HEK293T (cell line): ENCODE measurements around the gene DPYSL4.

Source experiments
- CTCF ChIA-PET: fragments of 350-600 bp; formaldehyde crosslinking; extraction: SDS; loops from one replicate; lab custom pipeline; 2021; ENCODE audit warnings: antibody characterized with exemption, inconsistent platforms; lab: Yijun Ruan, JAX
- POLR2A ChIA-PET: fragments of 350-600 bp; formaldehyde crosslinking; extraction: SDS; loops from one replicate; lab custom pipeline; 2020; ENCODE audit warnings: antibody characterized with exemption, inconsistent platforms; lab: Yijun Ruan, JAX
- DNase-seq: peaks from one replicate; pipeline ENCODE4 v3.0.0; 2012; ENCODE audit warnings: mixed read lengths; ENCODE audit errors: extremely low spot score
- ARNT ChIP-seq: fragments of 450-650 bp; IDR thresholded peaks from 2 replicates; pipeline ENCODE4 v1.6.1; 2017; ENCODE audit warnings: mild to moderate bottlenecking
- BHLHE40 ChIP-seq: fragments of 450-650 bp; IDR thresholded peaks from 2 replicates; pipeline ENCODE4 v1.6.1; 2016; ENCODE audit warnings: mild to moderate bottlenecking, moderate library complexity, borderline replicate concordance
- CTBP1 ChIP-seq: fragments of 450-650 bp; IDR thresholded peaks from 2 replicates; pipeline ENCODE4 v1.6.1; 2016; ENCODE audit warnings: borderline replicate concordance
- ELF4 ChIP-seq: fragments of 450-650 bp; IDR thresholded peaks from 2 replicates; pipeline ENCODE4 v1.6.1; 2017; ENCODE audit warnings: antibody characterized with exemption
- FOXA1 ChIP-seq: fragments of 450-650 bp; IDR thresholded peaks from 2 replicates; pipeline ENCODE4 v1.6.1; 2016; ENCODE audit warnings: mild to moderate bottlenecking
- FOXK2 ChIP-seq: fragments of 450-650 bp; IDR thresholded peaks from 2 replicates; pipeline ENCODE4 v1.6.1; 2016; ENCODE audit warnings: mild to moderate bottlenecking
- FOXM1 ChIP-seq: fragments of 450-650 bp; IDR thresholded peaks from 2 replicates; pipeline ENCODE4 v1.6.1; 2017; ENCODE audit warnings: mild to moderate bottlenecking, borderline replicate concordance
- HDGF ChIP-seq: fragments of 450-650 bp; IDR thresholded peaks from 2 replicates; pipeline ENCODE4 v1.6.1; 2017; ENCODE audit warnings: antibody characterized with exemption, borderline replicate concordance
- L3MBTL2 ChIP-seq: fragments of 450-650 bp; conservative IDR thresholded peaks from 2 replicates; pipeline ENCODE4 v1.6.1; 2016; ENCODE audit warnings: mild to moderate bottlenecking
- LEF1 ChIP-seq: fragments of 450-650 bp; IDR thresholded peaks from 2 replicates; pipeline ENCODE4 v1.6.1; 2017; ENCODE audit warnings: mild to moderate bottlenecking, borderline replicate concordance
- NFRKB ChIP-seq: fragments of 450-650 bp; IDR thresholded peaks from 2 replicates; pipeline ENCODE4 v1.6.1; 2016; ENCODE audit warnings: mild to moderate bottlenecking, moderate library complexity
- SP1 ChIP-seq: fragments of 450-650 bp; IDR thresholded peaks from 2 replicates; pipeline ENCODE4 v1.6.1; 2017
- SUZ12 ChIP-seq: fragments of 450-650 bp; IDR thresholded peaks from 2 replicates; pipeline ENCODE4 v1.6.1; 2016; ENCODE audit warnings: mild to moderate bottlenecking
- TARDBP ChIP-seq: fragments of 450-650 bp; IDR thresholded peaks from 2 replicates; pipeline ENCODE4 v1.6.1; 2016
- ZNF384 ChIP-seq: fragments of 450-650 bp; IDR thresholded peaks from 2 replicates; pipeline ENCODE4 v1.6.1; 2016
- TF ChIP-seq, protein P1 (sequence below): fragments of 450-650 bp; IDR thresholded peaks from 2 replicates; pipeline ENCODE4 v1.6.1; 2016

The DPYSL4 gene

DNA sequence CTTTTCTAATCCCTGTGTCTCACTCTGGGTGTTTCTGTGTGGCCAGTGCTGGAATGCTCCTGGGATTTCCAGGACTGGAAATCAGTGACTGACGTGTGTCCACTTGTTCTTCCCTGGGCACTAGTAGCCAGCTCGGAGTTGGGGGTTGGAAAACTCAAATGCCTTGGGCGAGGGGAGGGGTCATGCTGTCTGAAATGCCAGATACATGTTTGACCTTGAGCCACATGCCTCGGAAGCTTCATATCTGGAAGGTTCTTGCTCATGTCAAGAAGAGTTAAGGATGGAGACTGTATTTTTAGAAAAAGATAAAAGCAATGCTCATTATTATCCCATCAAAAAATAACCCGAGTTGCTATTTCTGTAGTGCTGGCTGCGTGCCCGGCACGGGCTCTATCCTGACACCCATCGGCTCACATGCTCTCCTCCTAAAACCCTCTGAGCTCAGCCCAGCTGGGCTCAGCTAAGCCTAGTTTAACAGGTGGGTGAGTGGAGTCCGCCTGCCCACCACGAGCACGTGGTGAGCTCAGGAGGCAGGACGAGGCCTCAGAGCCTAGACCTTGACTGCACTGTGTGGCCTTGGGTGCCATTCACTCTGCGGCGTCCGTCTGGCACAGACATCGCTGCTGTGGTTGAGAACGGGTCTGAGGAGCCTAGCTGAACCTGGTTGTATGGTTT lies 6.4 kb downstream of the DPYSL4 start:
- ChIA-PET POLR2A (no interaction called here), CTCF (no interaction called here)
- DNase-seq = no peak
- TF ChIP-seq ELF4 (no peak), BHLHE40 (no peak), LEF1 (no peak), CTBP1 (no peak), SP1 (no peak), FOXM1 (no peak), ZNF384 (no peak), FOXA1 (no peak), L3MBTL2 (no peak)

DNA sequence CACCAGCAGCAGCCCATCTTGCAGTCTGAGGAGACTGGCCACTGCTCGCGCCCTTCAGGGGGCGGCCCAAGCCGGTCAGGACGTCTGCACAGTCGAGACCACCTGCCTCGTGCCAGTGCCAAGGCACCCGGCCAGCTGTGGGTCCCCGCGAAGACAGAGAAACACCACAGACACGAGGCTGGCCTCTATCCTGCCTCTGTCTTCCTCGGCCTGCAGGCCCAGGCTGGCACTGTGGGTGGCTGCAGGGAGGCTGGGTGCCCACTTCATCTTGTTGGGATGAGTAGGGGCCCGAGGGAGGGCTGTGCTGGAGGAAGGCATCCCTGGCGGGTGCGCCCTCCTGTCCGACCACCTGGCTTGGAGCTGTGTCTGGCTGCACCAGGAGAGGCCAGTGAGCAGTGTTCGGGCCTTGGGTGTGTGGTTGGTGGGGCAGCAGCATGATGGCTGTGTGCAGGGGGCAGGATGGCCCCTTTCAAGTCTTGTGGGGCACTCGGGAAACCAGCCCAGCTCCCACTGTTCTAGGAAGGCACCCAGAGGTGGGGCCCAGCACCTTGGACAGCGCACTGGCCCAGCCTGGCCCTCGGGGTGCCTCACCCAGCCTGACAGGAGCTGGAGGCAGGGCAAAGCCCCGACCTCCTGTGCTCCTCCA lies 7.3 kb downstream of the DPYSL4 start:
- ChIA-PET POLR2A (no interaction called here), CTCF (no interaction called here)
- TF ChIP-seq LEF1 (no peak), ELF4 (no peak), FOXK2 (no peak), SUZ12 (no peak), L3MBTL2 (no peak), NFRKB (no peak), ZNF384 (no peak), SP1 (no peak), FOXA1 (no peak), HDGF (no peak), BHLHE40 (no peak), TARDBP (no peak), CTBP1 (no peak)
- TF ChIP-seq, protein P1, sequence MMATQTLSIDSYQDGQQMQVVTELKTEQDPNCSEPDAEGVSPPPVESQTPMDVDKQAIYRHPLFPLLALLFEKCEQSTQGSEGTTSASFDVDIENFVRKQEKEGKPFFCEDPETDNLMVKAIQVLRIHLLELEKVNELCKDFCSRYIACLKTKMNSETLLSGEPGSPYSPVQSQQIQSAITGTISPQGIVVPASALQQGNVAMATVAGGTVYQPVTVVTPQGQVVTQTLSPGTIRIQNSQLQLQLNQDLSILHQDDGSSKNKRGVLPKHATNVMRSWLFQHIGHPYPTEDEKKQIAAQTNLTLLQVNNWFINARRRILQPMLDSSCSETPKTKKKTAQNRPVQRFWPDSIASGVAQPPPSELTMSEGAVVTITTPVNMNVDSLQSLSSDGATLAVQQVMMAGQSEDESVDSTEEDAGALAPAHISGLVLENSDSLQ = no peak
- DNase-seq = no peak

DNA sequence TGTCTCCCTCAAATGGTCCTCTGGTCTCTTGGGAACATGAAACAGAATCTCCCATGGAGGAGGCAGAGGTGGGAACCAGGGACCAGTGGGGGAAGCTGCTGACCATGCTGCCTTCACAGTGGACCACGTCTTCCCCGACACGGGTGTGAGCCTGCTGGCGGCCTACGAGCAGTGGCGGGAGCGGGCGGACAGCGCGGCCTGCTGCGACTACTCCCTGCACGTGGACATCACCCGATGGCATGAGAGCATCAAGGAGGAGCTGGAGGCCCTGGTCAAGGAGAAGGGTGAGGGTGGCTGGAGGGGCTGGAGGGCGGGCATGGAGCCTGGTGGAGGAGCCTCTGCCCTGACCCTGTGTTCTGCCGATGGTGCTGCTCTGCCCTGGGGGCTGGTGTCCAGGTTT lies 8.0 kb downstream of the DPYSL4 start:
- POLR2A ChIA-PET = no interaction called here
- TF ChIP-seq SUZ12 (no peak), FOXM1 (no peak), HDGF (no peak), L3MBTL2 (no peak), ARNT (no peak), TARDBP (no peak), ELF4 (no peak), NFRKB (no peak), FOXK2 (no peak)
- TF ChIP-seq, protein P1 = no peak
- CTCF ChIA-PET = no interaction called here
- no peak for DNase-seq

DNA sequence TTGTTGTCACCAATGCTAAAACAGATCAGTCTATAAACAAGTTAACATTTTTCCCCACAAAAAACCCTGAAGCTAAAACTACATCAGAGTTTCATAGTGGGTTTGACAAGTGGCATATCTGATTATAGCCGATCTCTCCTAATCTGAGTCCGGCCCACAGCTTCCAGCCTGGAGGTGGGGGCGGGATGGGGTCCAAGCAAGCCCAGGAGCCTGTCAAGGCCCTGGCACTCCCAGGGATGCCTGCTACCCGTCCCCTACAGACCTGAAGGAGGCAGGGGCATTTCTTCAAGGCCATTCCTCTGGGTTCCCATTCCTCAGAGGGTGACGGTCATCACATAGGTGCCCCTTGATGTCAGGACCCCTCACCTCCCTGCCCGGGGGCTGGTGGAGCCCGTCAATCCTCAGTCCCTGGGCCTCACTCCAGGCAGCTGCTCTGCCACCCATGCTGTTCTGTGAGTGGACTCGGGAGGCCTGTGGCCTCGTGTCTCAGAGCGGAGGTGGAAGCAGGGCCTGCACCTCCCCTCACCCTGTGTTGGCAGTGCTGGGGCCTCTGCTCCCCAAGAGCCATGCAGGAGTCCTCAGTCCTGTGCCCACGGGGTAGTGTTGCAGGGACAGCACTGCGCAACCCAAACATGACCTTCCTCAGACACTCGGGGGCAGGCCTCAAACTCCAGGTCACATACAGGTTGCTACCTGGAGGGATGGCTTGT lies 8.8 kb downstream of the DPYSL4 start:
- ChIA-PET POLR2A (no interaction called here), CTCF (no interaction called here)

DNA sequence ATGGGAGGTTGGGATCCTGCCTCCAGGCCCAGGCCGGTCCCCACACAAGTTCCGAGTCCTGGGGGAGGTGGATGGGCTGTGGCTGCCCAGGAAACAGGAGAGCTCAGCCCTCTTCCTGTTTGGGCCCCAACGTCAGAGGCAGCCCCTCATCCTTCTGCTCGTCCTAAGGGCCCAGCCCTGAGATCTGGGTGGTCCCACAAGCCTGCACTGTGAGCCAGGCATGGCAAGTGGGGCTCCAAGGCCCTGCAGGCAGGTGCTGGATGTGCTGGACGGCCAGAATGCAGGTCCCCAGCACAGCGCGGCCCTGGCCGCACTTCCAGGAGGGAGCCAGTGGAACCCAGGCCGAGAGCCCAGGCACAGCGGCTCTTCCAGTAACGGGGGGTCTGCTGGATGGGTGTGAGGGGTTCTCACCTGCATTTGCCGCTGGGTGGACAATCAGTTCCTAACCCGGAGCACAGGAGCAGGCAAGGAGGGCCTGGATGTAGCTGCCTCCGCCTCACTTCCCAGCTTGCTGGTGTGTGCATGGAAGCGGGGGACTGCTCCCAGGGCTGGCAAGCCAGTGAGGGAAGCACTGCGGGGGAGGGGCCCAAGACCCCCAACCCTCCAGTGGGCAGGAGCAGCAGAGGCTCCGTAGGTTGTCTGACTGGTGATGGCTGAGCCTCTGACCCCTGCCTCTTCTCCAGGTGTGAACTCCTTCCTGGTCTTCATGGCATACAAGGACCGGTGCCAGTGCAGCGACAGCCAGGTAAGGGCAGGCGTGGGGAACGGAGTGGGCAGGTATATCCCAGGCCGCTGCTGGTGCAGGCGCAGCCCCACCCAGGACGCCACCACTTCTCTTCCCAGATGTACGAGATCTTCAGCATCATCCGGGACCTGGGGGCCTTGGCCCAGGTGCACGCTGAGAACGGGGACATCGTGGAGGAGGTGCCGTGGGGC lies 9.7 kb downstream of the DPYSL4 start:
- POLR2A ChIA-PET = no interaction called here
- no peak for TF ChIP-seq FOXM1
- TF ChIP-seq SP1 = no peak
- TF ChIP-seq FOXK2 = no peak
- no peak for TF ChIP-seq ELF4
- TF ChIP-seq TARDBP = no peak
- no peak for TF ChIP-seq CTBP1
- TF ChIP-seq ZNF384 = no peak
- no peak for TF ChIP-seq FOXA1
- TF ChIP-seq HDGF = no peak

More for the DNA sequence above, 8.8 kb downstream of the DPYSL4 start:
- DNase-seq = no peak
- TF ChIP-seq BHLHE40 (no peak), TARDBP (no peak), FOXM1 (no peak), FOXK2 (no peak), FOXA1 (no peak), LEF1 (no peak), ELF4 (no peak), HDGF (no peak), ZNF384 (no peak), ARNT (no peak), L3MBTL2 (no peak)
- TF ChIP-seq, protein P1 = no peak

More for the DNA sequence above, 9.7 kb downstream of the DPYSL4 start:
- CTCF ChIA-PET = no interaction called here
- DNase-seq = no peak
